Putamen (tissue), 1 donor: ENCODE results near the gene NR4A1.

Source experiments
- DNase-seq: peaks from one replicate; pipeline ENCODE4 v3.0.0-alpha.2; 2016; ENCODE audit warnings: low spot score

NR4A1 gene

DNA sequence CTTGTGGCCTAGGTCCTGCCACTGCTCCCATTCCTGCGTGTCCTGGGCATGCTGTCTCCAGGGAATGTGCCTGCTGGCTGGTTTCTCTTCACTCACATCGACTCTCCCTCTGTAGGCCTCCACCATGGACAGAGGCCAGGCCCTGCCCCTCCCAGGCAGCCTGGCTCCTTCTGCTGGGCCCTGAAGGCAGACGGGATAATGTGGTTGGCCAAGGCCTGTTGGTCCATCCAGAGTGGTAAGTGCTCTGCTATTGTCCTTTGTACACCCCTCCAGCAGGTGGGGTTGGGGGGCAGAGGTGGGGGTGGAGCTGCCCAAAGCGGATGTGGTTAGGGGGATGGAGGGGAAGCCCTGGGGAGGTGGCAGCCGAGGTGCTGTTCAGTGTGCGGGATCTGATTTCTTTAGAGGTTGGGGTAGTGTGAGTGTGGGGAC is 9.5 kb upstream of the NR4A1 start:
- DNase-seq = no peak

GRCh38 chr12:52042706-52043385 is 8.4 kb upstream of the NR4A1 start:
- no peak for DNase-seq

DNA sequence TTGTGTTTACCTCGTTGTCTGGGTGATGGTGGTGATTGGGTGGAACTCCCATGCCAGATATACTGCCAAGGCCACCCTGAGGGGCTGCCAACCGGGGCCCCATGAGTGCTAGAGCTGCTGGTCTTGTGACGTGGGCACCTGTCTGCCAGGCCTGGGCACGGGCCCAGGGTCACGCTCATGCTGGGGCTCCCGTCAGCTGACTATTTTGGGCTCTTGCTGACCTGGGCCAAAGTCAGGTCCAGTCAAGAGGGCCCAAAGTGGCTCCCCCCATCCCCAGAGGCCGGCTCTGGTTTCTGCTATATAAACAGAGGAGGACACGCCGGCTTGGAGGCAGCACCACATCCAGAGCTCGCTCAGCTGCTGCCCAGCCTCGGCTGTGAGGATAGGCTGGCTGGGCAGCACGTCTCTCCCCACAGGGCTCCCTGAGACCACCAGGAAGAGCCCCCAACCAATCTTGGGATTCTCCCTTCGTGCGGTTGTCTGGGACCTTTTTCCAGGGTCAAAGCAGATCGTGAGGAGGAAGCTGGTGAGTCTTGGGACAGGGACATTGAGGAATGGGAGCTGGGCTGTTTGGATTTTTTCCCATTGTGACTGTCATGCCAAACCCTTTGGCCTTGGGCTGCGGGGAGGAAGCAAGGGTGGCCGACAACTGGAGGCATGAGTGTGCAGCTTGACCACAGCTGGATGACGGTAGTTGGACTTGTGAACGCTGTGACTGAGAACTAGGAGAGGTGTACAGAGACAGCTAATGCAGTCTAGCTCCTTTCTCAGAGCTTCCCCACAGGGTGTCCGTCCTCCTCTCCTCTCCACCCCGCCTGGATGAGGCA is 7.6 kb upstream of the NR4A1 start:
- no peak for DNase-seq

GRCh38 chr12:52044292-52044983 is 6.8 kb upstream of the NR4A1 start:
- DNase-seq = peak; percentile 76

DNA sequence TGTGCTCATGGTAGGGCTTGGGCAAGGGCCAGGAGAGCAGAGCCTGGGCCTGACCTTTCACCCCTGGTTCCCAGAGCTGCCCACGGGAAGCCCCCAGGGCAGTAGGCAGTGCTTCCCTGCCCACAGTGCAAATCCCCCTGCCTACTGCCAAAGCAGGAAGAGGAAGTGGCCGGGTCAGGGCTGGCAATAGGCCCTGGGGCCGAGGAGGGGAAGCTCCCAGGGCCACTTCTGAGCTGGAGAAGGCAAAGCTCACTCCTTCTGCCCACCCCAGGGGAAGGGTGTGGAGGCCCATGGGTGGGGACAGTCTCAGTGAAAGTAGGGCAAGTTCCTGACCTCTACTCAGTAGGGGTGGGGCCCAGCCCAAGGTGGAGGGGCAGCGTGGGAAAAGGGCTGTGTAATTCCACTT is 5.4 kb upstream of the NR4A1 start:
- no peak for DNase-seq

DNA sequence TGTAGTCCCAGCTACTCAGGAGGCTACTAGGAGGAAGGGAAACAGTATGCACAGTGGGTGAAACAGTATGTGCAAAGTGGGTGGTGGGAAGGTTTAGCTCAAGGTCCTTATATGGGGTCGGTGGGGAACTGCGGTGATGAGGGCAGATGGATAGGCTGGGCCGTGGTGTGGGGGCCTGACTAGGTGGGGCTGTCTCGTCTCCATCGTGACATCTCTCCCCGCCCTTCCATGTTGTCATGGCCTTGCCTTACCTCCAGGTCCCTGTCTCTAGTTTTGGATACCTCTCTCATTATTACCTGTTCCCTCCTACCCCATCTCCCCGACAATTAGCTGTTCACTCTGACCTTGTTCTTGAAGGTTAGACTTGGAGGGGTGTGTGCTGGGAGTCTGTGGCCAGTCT is 4.4 kb upstream of the NR4A1 start:
- DNase-seq = no peak

DNA sequence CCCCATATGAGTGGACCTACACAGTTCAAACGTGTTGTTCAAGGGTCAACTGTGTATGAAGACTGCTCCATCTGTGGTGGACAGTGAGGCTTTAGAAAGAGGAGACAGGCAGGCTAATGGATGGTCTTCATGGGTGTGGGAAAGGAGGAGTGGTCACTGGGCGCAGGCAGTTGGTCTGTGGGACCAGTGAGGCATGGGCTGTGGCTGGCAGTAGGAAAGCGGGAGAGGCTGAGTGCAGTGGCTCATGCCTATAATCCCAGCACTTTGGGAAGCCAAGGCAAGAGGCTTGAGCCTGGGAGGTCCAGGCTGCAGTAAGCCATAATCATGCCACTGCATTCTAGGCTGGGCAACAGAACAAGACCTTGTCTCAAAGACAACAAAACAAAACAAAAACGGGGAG is 2.0 kb upstream of the NR4A1 start:
- no peak for DNase-seq

- DNase-seq = no peak
Observed at GRCh38 chr12:52049688-52050087, 1.6 kb upstream of the NR4A1 start.

DNA sequence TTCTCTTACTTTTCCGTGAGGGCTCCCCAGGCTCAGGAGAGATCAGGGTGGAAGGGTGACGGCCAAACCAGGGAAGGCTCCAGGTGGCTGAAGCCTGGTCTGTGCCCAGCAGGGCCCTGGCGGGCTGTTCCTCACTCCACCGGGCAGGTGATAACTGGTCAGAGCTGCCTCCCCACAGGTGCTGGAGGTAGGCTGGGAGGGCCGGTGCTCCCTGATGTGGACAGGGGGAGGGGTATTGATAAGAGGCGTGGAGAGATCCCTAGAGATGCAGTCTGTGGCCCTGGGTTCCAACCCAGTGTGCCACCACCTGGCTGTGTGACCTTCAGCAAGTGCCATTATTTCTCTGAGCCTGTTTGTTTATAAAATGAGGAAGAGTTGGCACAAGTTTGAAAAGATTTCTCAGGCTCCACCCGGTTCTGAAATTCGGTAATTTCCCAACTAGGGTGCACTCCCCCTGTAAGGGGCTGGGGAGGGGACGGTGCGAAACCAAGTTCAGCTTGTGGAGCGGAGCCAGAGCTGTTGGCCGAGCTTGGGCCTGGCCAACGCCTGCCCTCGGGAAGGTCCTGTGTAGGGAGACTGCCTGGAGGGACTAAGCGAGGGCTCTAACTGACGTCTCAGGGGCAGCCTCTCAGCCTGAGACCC is 1.0 kb upstream of the NR4A1 start:
- DNase-seq = no peak

DNA sequence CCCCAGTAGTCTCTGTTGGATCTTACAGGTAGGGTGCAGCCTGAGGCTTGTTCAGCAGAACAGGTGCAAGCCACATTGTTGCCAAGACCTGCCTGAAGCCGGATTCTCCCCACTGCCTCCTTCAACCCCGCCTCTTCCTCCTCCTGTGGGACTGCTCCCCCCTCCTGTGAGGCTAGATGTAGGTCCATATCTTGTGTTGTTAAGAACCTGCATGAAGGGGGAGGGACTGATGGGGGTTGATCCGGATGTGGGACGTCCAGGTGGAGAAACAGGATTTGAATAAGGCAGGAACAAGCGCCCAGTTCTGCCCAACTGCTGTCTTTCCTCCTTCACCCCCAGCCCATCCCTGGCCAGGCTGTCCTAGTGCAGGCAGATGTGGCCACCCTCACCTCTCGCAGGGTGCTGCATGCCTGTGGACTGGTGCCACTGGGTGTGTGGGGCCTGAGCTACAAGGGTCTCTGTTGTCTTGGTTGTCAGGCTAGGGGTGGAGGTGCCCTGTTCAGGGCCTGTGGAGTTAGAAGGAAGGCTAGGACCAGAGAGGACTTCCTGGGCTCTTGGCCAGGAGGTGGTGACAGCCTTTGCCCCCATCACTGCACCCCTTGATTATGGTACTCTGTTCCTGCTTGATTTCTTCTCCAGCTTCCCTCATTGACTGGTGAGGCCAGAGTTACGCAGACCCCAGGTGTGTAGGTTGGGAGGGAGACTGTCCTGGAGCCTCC is 1.4 kb downstream of the NR4A1 start:
- no peak for DNase-seq

DNA sequence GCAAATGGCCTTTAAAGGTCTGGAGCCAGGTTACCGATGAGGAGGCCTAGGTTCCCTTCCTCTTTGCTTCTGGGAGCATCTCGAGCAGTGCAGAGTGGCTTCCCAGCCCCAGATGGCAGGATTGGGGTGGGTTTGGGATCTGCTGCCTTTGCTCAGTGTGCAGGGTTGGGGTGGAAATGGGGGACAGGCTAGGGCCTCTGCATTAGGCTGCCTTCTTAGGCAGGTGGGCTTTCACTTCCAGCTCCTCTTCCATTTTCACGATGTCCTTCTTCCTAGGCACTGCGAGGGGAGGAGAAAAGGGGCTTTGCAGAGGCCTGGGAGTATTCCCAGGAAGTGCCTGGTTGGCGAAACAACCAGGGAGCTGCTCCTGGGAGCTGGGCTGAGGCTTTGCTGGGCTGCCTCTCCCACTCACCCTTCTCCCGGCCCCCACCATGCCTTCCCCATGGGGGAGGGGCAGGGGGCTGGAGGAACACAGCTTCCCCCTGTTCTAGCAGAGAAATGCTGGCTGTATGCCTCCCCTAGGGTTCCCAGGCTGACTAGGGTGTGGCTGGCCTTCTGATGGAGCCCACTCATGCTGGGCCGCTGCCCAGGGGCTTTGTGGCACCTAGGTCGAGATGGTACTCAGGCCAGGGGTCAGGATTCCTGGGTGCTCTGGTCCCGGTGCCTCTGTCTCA is 2.4 kb downstream of the NR4A1 start:
- no peak for DNase-seq

- DNase-seq = no peak
Observed at GRCh38 chr12:52054231-52054832, 3.1 kb downstream of the NR4A1 start.

- no peak for DNase-seq
Observed at GRCh38 chr12:52054833-52055730, 3.8 kb downstream of the NR4A1 start.

DNA sequence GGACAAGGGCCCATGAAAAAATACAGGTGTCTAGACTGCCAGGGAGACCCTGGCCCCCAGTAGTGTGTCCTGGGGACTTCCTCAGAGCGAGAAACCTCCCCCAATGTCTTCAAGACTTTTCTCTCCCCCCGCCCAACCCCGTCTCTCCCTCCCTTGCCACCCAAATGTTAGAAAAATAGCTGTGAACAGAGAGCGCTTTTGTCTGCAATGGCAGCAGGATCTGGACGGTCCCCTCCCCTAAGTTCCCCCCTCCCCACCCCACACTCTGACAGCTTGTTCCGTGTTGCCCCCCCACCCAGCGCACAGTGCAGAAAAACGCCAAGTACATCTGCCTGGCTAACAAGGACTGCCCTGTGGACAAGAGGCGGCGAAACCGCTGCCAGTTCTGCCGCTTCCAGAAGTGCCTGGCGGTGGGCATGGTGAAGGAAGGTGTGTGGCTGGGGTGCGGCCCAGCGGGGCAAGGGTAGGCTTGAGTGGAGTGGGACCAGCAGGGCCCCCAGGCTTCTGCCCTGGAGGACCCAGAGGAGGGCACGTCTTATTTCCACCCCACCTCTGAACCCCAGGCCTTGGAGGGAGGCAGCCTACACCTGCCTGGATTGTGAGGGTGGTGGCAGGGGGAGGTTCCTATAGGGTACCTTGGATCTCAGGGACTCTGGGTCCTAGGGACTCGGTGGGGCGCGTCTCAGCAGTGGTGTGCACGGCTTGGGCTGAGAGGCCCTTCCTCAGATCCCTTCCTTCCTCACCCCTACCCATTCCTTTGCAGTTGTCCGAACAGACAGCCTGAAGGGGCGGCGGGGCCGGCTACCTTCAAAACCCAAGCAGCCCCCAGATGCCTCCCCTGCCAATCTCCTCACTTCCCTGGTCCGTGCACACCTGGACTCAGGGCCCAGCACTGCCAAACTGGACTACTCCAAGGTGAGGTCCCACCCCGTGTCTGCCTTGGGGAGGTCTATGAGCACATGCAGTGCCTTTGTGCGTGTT is 4.8 kb downstream of the NR4A1 start:
- peak; percentile 84 for DNase-seq

DNA sequence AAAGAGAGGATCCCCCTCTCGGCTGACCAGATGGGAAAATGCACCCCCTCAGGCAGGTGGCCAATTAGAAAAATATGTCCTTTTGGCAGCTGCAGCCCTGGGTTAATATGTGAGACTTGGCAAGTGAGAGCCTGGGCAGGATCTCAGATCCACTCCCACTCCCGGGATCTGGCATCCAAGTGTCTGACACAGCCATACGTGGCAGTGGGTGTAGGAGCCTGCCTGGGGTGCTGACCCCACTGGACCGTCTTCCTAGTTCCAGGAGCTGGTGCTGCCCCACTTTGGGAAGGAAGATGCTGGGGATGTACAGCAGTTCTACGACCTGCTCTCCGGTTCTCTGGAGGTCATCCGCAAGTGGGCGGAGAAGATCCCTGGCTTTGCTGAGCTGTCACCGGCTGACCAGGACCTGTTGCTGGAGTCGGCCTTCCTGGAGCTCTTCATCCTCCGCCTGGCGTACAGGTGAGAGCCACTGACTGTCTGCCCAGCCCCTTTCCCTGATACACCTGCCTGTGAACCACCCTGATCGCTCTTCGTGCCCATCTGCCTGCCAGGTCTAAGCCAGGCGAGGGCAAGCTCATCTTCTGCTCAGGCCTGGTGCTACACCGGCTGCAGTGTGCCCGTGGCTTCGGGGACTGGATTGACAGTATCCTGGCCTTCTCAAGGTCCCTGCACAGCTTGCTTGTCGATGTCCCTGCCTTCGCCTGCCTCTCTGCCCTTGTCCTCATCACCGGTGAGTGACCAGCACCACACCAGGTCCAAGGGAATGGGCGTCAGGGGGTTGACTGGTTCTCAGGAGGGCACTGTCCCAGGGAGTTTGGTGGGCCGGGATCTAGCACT is 5.8 kb downstream of the NR4A1 start:
- DNase-seq = no peak

DNA sequence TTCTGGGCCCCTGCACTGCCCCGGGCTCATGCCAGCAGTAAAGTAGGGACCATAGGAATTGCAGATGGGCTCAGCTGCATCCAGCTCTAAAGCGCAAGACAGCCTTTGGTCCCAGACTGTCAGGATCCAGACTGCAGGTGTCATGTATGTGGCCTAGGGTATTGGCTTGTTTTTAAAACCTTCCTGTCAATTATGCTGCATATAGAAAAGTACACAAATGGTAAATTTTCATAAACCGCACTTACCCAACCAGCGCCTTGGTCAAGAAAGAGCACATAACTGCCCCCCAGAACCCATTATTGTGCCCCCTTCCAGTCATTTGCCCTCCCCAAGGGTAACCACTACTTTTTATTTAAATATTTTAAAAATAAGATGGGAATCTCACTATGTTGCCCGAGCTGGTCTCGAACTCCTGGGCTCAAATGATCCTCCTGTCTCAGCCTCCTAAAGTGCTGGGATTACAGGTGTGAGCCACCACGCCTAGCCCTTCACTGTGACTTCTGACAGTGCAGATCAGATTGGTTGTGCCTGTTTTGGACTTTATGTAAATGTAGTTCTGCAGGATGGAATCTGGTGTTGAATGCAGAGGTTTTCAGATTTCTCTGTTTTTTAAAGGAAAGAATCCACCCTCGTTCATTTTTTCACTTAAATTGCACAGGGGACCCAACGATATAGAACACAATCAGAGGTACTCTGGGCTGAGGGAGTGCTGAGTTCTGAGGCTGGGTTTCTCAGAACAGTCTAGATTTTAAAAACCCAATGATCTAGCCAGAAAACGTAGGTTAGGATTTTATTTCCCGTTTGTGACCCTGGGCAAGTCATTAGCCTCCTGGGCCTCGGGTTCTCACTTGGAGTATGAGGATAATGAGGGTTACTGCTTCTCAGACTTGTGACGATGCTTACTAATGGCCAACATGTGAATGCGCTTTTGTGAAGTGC is 6.7 kb downstream of the NR4A1 start:
- no peak for DNase-seq
